Gastrocnemius medialis (tissue), 4 donors: Measurements from ENCODE around the gene ALDOA.

Source experiments
- CTCF ChIP-seq, 5 experiments: fragments of 450-650 bp in 3 of 5; fragments of 200-600 bp in 2 of 5; sonication (generic) in 2 of 5; IDR thresholded peaks in 4 of 5; conservative IDR thresholded peaks in 1 of 5; 1 replicate in 4 of 5; 2 replicates in 1 of 5; pipeline ENCODE4 v1.5.1; 2016 to 2019; ENCODE audit warnings: antibody characterized with exemption in 5 of 5, mild to moderate bottlenecking in 3 of 5, moderate library complexity in 3 of 5
- POLR2A ChIP-seq, 2 donors: fragments of 450-650 bp; IDR thresholded peaks; one replicate each; pipeline ENCODE4 v1.6.1; 2017; ENCODE audit warnings: antibody characterized with exemption in 2 of 2, mild to moderate bottlenecking in 2 of 2, moderate library complexity in 2 of 2

GRCh38 chr16:30053376-30054015 lies 12.1 kb upstream of the ALDOA start:
- TF ChIP-seq POLR2A (IDR thresholded peaks at IDR 0.05): no peak
- no peak for TF ChIP-seq CTCF (IDR thresholded peaks at IDR 0.05 in 4 of 5, conservative IDR thresholded peaks at IDR 0.05 in 1 of 5)
